Posterior cingulate gyrus (tissue), 11 donors: ENCODE data around the gene MIEF2.
"Not testable (repeated sequence)": the region's sequence is repeated elsewhere in the genome, so short reads cannot be mapped to it uniquely, and the experiment has no call there.

Experiments
- DNase-seq, 10 donors: peaks; one replicate each; pipeline versions ENCODE4 v3.0.0 to v3.0.0-alpha.2; 2020 to 2021; ENCODE audit warnings: mixed read lengths in 3 of 10
- intact Hi-C: fragments of 100-400 bp; cut with DNase I; formaldehyde crosslinking; loops from one replicate; pipeline ENCODE4 v1.15.1; 2023

MIEF2 gene

DNA sequence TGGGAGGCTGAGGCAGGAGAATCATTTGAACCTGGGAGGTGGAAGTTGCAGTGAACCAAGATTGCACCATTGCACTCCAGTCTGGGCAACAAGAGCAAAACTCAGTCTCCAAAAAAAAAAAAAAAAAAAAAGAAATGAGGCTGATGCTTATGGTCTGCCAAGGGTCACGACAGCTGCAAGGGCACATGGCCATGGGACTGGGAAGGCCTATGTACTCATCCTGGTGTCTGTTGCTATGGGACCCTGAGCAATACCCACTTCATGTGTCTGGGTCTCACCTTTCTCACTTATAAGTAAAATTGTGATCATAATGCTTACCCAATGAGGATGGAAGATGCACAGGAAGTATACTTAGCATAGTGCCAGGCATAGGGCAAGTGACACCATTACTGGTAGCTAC is 16.6 kb downstream of the MIEF2 start:
- intact Hi-C loops, result no loop called here
- DNase-seq, result peak in 1 of 10 donors; percentile 18

DNA sequence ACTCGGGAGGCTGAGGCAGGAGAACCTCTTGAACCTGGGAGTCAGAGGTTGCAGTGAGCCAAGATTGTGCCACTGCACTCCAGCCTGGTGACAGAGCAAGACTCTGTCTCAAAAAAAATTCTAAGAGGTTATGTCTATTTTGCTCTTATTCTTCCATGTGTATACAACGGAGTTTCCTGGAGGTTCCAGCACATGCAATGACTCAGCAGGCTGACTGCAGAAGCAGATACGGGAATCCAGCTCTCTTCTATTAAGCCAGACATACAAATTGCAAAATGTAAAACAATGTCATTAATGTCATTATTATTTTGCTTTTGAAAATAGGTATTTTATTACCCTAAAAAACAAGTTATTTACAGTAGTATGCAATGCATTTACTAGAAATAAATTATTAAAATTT is 18.4 kb downstream of the MIEF2 start:
- intact Hi-C loops, result no loop called here
- DNase-seq, result no peak

DNA sequence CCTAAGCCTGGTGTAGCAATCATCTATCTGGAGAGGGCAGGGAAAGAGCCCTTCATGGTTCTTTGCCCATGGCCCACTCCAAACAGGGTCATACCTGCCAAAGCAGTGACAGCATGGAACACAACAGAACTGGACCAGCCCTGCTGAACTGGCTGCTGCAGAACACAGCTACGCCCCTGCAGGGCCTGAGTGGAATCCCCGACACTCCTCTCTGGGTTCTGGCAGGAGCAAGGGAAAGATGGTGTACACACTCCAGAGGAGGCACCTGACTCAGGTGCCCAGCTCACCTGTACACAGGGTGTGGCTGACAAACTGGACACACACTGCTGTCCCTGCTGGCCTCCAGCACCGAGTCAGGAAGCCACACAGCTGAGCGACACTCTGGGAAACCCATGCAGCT is 19.8 kb downstream of the MIEF2 start:
- intact Hi-C loops, result no loop called here
- peak in 1 of 10 donors; percentile 60 for DNase-seq

DNA sequence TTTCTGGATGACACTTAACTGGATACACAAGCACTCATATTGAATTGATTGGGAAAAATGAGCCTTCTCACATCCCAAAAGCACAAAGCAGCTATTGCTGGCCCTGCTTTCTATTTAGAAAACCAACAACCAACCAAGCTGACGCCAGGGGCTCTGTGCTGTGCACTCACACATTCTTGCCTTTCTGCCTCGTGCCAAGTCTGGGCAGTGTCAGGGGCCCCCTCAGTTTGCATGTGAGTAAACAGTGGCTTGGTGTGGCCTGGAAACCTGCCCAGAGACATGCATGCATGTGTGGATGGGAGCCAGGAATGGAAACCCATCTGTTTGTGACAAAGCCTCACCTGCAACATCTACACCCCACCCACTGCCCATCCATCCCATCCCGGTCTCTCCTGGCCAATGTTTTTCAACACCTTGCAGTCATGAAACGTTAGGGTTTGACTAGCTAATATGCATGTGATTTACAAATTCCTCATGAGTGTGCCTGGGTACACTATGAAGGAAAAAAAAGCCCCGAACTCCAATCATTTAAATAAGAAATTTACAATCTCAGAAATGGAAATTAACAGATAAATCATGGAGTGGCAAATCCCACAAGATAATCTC is 20.4 kb downstream of the MIEF2 start:
- peak in 1 of 10 donors; percentile 73 for DNase-seq
- intact Hi-C loops, result no loop called here

DNA sequence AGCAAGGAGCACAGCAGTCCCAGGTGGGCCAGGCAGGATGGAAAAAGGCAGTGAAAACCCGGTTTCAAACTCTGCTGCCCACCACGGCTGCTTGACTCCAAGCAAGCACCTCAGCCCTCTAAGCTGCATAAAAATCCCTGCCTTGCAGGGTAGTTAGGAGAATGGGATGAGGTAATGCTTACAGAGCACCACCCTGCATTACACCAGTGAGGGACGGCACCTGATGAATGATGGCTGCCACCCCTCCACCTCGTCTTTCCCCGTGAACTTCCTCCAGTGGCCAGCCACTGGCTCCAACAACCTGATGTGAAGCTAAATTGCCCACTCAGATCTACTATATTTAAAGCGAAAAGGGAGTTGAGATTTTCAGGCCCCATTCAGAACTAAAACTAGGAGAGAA is 21.3 kb downstream of the MIEF2 start:
- DNase-seq, result peak in 1 of 10 donors; percentile 7
- intact Hi-C loops, result no loop called here

DNA sequence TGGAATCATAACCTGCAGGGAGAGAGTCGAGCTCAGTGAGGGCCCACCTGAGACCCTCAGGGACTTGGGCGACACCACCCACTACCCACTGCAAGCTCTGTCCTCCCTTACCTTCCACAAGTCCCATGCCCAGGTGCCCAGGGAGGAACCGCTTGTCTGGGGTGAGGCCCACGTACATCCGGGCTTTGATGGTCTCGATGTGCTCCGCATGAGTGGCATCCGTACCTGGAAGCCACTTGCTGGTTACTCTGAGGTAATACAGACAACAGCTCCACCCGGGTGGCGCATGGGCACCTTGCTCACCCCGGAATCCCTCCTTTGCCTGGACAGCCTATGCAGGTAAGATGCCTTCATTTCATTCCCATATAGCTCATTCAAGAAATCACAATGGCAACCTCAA is 24.8 kb downstream of the MIEF2 start:
- peak in 2 of 10 donors; percentile 47 to 63 for DNase-seq
- intact Hi-C loops, result no loop called here

DNA sequence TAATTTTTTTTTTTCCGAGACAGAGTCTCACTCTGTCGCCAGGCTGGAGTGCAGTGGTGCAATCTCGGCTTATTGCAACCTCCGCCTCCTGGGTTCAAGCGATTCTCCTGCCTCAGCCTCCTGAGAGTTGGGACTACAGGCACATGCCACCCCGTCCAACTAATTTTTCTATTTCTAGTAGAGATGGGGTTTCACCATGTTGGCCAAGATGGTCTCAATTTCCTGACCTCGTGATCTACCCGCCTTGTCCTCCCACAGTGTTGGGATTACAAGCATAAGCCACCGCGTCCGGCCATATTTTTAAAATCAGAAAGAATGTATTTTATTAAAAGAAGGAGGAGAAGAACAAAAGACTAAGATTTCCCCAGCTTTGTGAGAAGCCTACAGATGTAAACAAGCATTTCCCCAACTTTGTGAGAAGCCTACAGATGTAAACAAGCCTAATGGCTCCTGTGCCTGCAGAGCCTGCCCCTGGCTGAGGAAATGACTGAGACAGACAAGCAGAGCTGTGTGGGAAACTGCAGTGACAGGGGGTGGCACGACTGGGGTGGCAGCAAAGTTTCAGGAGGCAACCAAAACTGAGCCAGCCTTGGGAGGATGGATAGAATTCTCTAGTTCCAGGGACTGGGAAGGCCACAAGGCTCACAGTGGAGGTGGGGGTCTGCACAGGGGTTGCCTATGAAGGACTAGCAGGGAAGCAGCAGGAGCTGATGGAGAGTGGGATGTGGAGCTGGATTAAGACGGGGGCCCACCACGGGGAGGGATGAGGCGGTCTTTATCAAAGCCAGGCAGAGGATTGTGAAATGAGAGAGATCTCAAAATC is 31.5 kb downstream of the MIEF2 start:
- peak in 1 of 10 donors; percentile 54 for DNase-seq
- intact Hi-C loops, result no loop called here

DNA sequence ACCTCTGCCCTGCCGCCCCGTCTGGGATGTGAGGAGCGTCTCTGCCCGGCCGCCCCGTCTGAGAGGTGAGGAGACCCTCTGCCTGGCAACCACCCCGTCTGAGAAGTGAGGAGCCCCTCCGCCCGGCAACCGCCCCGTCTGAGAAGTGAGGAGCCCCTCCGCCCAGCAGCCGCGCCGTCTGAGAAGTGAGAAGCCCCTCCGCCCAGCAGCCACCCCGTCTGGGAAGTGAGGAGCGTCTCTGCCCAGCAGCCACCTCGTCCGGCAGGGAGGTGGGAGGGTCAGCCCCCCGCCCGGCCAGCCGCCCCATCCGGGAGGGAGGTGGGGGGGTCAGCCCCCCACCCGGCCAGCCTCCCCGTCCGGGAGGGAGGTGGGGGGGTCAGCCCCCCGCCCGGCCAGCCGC is 37.6 kb downstream of the MIEF2 start:
- intact Hi-C loops, result not testable (repeated sequence)

DNA sequence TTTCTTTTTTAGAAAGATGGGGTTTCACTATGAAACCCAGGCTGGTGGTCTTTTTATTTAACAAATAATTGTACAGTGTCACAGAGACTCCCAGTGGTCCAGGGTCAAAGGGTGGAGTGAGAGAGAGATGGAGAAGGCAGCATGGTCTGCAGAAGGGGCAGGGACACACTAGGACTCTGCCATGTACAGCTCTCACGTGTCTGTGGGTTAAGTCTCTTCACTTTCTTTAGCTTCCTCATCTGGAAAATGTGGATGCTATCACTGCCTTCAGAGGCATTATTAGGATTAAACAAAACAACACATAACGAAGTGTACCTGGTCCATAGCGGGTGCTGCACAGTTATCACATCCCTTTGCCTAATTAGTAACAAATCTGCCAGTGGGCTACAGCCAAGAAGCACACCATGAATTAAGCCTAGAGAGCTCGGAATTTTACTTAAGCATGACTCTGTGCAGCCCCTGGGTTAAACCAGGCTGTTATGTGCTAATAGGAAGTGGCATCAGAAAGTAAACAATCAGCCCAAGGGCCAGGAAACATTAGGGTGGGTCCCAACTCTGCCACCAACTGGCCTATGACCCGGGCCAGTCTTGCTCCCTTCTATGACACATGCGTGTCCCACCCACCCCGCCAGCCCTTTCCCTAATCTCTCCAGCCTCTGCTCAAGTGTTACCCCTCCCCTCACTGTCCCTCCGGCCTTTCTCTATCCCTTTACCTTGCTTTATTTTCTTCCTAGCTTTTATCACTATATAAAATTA is 40.4 kb downstream of the MIEF2 start:
- intact Hi-C loops, result no loop called here
- DNase-seq, result peak in 1 of 10 donors; percentile 8

More for the DNA sequence above, 37.6 kb downstream of the MIEF2 start:
- peak in 1 of 10 donors; percentile 53 for DNase-seq

DNA sequence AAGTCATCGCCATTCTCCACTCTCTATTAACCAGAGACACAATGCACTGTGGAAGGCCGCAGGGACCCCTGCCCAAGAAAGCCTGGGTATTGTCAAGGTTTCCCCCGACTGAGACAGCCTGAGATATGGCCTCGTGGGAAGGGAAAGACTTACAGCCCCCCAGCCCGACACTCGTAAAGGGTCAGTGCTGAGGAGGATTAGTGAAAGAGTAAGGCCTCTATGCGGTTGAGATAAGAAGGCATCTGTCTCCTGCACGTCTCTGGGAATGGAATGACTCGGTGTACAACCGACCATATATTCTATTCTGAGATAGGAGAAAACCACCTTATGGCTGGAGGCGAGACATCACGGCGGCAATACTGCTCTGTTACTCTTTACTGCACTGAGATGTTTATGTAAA is 42.7 kb downstream of the MIEF2 start:
- intact Hi-C loops, result not testable (repeated sequence)
- DNase-seq, result peak in 1 of 10 donors; percentile 15

DNA sequence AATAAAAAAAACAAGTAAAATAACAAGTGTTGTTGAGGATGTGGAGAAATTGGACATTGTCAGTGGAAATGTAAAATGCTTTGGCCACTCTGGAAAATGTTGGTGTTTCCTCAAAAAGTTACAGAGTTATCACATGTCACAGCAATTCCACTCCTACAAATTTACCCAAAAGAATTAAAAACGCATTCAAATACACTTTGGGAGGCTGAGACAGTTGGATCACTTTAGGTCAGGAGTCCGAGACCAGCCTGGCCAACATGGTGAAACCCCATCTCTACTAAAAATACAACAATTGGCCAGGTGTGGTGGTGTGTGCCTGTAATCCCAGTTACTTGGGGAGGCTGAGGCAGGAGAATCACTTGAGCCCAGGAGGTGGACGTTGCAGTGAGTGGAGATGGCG is 48.7 kb downstream of the MIEF2 start:
- DNase-seq, result peak in 1 of 10 donors; percentile 9
- intact Hi-C loops, result no loop called here

DNA sequence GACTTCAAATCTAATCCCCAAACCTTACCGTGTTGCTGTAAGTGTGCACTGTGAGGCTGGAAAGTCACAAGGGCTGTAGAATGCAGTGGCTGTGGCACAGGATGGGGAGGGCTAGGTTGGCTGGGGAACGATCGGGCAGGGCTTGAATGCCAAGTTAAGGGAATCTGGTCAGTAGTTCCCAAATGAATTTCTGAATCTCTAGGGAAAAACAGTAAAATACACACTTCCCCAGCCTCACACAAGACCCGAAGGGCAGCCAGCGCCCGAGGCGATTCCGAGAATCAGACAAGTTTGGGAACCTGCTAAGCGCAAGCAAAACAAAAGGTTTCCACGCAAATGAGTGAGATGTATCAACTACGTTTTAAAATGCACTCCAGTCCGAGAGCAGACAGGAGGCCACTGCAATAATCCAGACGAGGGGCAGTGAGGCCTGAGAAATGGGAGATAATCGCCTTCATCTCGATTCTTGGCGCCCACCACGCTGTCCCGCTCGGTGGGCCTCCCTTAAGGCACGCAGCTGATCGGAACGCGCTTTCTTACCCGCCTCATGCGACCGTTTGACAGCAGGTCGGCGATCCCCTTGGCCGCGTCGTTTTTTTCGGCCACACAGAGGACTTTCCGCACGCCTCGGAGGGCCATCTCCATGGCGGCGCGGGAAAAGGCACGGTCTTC is 53.7 kb downstream of the MIEF2 start:
- peak in 2 of 10 donors; percentile 74 to 76 for DNase-seq
- intact Hi-C loops, result loop anchor here (2.0 to 10.0 kb wide), 2 partner anchors 53 to 89 kb away; partner anchors contain the start of genes LLGL1 and MIEF2

DNA sequence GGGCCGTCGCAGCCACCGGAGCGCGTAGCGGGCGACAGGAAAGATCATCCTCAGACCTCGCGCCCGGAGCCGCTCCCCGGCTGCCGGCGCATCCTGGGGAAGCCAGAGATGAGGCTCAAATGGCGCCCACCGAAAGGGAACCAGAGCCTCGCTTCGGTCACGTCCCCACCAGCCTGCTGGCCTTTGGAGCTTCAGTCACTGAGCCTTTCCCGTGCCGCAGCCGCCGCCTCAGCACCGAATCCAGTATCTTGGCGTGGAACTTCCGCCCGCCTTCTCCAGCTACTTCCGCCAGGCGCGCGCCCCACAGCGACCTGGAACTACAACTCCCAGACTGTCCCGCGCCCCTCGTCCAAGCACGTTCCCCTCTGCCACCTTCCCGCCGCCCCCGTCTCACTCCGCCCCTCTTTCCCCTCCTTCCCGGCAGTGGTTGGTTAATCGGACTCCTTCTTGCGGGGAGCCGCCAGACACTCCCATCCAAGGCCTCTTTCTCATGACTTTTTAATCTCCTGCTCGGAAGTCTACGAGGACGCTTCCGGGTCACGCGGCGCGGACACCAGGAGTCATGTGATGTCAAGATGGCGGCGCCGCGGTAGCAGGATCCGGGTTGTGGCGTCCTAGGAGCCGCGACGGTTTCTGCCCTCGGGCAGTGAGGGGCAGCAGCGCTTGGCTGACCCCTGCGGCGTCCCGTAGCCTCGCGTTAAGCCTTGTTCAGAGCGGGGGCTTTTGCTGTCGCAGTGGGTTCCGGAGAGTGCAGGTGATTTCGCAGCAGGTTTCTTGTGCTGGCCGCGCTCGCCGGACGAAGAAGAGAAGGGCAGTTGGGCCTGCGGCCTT is 54.5 kb downstream of the MIEF2 start, which contains the start of the genes SMCR8 and TOP3A:
TSS of gene SMCR8 (plus strand) at position 563 of the 831 bp plus-strand sequence. CDS start 497 bp downstream, outside the sequence.
TSS of gene TOP3A (minus strand) at position 264 of the 831 bp plus-strand sequence. CDS start at position 48, 216 bp downstream.
- intact Hi-C loops, result loop anchor here (2.0 to 10.0 kb wide), 3 partner anchors 47 to 90 kb away; partner anchors contain the start of genes LLGL1, MIEF2 and SHMT1
- DNase-seq, result peak; percentile 94 to 99 (median 97)

DNA sequence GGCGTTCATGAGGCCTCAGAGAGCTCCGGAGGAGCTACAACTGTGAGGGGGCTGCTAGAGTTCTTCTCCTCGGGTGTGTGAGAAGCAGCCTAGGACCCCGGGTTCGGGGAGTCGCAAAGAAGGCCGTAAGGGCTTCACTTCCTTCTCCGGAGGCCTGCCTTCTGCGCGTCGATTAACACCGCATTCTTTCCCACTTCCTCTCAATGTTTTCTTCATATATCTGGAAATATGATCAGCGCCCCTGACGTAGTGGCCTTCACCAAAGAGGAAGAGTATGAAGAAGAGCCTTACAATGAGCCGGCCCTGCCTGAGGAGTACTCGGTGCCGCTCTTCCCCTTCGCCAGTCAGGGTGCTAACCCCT is 55.1 kb downstream of the MIEF2 start:
- DNase-seq, result no peak
- intact Hi-C loops, result loop anchor here (2.0 to 10.0 kb wide), 3 partner anchors 47 to 91 kb away; partner anchors contain the start of genes LLGL1, MIEF2 and SHMT1

DNA sequence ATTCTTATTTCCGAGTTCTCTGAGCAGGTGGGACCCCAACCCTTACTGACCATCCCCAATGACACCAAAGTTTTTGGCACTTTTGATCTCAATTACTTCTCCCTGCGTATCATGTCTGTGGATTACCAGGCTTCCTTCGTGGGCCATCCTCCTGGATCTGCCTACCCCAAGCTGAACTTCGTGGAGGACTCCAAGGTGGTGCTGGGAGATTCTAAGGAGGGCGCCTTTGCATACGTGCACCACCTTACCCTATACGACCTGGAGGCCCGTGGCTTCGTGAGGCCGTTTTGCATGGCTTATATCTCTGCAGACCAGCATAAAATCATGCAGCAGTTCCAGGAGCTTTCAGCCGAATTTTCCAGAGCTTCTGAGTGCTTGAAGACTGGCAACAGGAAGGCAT is 55.5 kb downstream of the MIEF2 start:
- intact Hi-C loops, result loop anchor here (2.0 to 10.0 kb wide), 3 partner anchors 46 to 91 kb away; partner anchors contain the start of genes LLGL1, MIEF2 and SHMT1
- DNase-seq, result peak in 1 of 10 donors; percentile 55
